ENCODE results near the gene AP1AR.
"Not testable (repeated sequence)": the region's sequence is repeated elsewhere in the genome, so short reads cannot be mapped to it uniquely, and the experiment has no call there.

AP1AR gene

DNA sequence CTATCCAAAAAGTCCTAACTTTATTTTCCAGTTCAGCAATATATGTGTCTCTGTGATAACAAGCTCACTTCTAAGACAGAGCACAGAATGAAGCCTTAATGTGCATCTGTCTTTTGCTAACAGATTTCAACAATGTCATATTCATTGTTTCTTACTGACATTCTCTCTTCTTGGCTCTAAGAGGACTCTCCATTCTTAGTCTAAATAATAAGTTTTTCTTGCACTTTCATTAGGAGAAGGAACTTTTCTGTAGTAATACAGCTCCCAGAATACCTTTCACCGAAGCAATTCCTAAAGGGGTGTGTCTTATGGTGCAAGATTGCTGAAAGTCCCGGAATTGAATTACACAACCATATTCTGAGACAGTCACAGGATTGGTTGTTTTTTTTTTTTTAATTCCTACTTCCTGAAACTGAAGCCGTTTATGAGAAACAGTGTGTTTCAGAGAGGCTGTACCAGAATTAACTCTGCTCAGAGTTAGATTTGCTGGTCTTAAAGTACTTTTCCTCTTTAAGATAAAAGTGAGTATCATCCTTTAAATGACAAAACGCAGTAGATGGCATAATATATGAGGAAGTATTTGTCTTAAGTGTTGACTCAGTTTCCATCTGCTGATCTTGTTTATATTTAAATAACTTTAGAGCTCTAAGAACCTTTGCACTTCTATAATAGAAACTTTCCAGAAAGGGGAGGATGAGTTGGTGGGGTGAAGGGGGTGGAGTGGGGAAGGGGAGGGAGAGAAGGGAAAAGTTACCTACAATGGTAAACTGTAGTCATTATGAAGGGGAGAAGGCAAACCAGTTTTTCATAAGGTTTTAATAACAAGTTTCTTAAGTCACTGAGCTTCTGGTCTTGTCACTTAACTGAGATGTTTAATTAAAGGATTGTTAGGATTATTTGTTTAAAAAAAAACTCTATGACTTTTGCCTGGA, 65.6 kb downstream of the AP1AR start, which contains the start of gene ALPK1:
TSS of gene ALPK1 (plus strand) at position 421 of the 932 bp plus-strand sequence.
- peak within 1 kb of the TSS; percentile 84 for H3K27ac ChIP-seq (ENCODE audit: low read length)
- no peaks in the 10 kb centered on the region for H3K9me3 ChIP-seq (ENCODE audit: control insufficient read depth in 1 of 2, low read length in 2 of 2)
- H3K4me3 ChIP-seq (ENCODE audit: low read depth in 1 of 2, low read length in 2 of 2): peak within 1 kb of the TSS; percentile 58 to 66

GRCh38 chr4:112299721-112300120, 68.1 kb downstream of the AP1AR start:
- Histone ChIP-seq H3K4me3 (ENCODE audit: low read depth in 1 of 2, low read length in 2 of 2) (no peak overlapping the region), H3K9me3 (ENCODE audit: control insufficient read depth in 1 of 2, low read length in 2 of 2) (no peaks in the 10 kb centered on the region), H3K27ac (ENCODE audit: low read length) (no peak overlapping the region), H3K27me3 (ENCODE audit: low read depth, low read length) (no peaks in the 10 kb centered on the region), H3K36me3 (ENCODE audit: control insufficient read depth in 1 of 2, insufficient read depth in 2 of 2, low read length in 2 of 2) (peaks cover 0 to 8% of the 10 kb centered on the region in 2 donors), H3K4me1 (ENCODE audit: control insufficient read depth in 1 of 2, insufficient read depth in 2 of 2, low read length in 2 of 2) (peaks cover 0 to 4% of the 10 kb centered on the region in 2 donors)

More for the DNA sequence above, 65.6 kb downstream of the AP1AR start, which contains the start of gene ALPK1:
- Histone ChIP-seq H3K4me1 (ENCODE audit: control insufficient read depth in 1 of 2, insufficient read depth in 2 of 2, low read length in 2 of 2) (peaks cover 0 to 4% of the 10 kb centered on the region in 2 donors), H3K36me3 (ENCODE audit: control insufficient read depth in 1 of 2, insufficient read depth in 2 of 2, low read length in 2 of 2) (peaks cover 0 to under 1% of the 10 kb centered on the region in 2 donors), H3K27me3 (ENCODE audit: low read depth, low read length) (no peaks in the 10 kb centered on the region)

GRCh38 chr4:112302320-112303274, 71.0 kb downstream of the AP1AR start:
- Histone ChIP-seq H3K27me3 (ENCODE audit: low read depth, low read length) (no peaks in the 10 kb centered on the region), H3K9me3 (ENCODE audit: control insufficient read depth in 1 of 2, low read length in 2 of 2) (no peaks in the 10 kb centered on the region), H3K4me3 (ENCODE audit: low read depth in 1 of 2, low read length in 2 of 2) (no peak overlapping the region), H3K27ac (ENCODE audit: low read length) (no peak overlapping the region), H3K36me3 (ENCODE audit: control insufficient read depth in 1 of 2, insufficient read depth in 2 of 2, low read length in 2 of 2) (peaks cover 0 to 8% of the 10 kb centered on the region in 2 donors), H3K4me1 (ENCODE audit: control insufficient read depth in 1 of 2, insufficient read depth in 2 of 2, low read length in 2 of 2) (peaks cover 0 to 4% of the 10 kb centered on the region in 2 donors)

GRCh38 chr4:112305477-112305876, 73.9 kb downstream of the AP1AR start:
- H3K27me3 ChIP-seq (ENCODE audit: low read depth, low read length); H3K27ac ChIP-seq (ENCODE audit: low read length): not testable (repeated sequence)

DNA sequence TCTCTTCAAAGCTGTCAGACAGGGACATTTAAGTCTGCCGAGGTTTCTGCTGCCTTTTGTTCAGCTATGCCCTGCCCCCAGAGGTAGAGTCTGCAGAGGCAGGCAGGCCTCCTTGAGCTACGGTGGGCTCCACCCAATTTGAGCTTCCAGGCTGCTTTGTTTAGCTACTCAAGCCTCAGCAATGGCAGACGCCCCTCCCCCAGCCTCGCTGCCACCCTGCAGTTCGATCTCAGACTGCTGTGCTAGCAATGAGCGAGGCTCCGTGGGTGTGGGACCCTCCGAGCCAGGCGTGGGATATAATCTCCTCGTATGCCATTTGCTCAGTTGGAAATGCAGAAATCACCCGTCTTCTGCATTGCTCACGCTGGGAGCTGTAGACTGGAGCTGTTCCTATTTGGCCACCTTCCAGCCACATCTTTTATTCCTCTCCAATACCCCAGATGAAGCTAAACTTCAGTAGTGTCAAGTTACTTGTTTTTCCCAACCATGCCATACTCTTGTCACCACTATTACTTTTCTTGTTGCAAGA, 77.7 kb downstream of the AP1AR start:
- H3K27ac ChIP-seq (ENCODE audit: low read length); H3K27me3 ChIP-seq (ENCODE audit: low read depth, low read length); H3K9me3 ChIP-seq (ENCODE audit: control insufficient read depth in 1 of 2, low read length in 2 of 2); H3K36me3 ChIP-seq (ENCODE audit: control insufficient read depth in 1 of 2, insufficient read depth in 2 of 2, low read length in 2 of 2); H3K4me1 ChIP-seq (ENCODE audit: control insufficient read depth in 1 of 2, insufficient read depth in 2 of 2, low read length in 2 of 2): not testable (repeated sequence)
- peak overlapping the region in 1 of 2 donors; percentile 14 for H3K4me3 ChIP-seq (ENCODE audit: low read depth in 1 of 2, low read length in 2 of 2)

More at GRCh38 chr4:112305477-112305876, 73.9 kb downstream of the AP1AR start:
- H3K4me3 ChIP-seq (ENCODE audit: low read depth in 1 of 2, low read length in 2 of 2); H3K9me3 ChIP-seq (ENCODE audit: control insufficient read depth in 1 of 2, low read length in 2 of 2); H3K36me3 ChIP-seq (ENCODE audit: control insufficient read depth in 1 of 2, insufficient read depth in 2 of 2, low read length in 2 of 2); H3K4me1 ChIP-seq (ENCODE audit: control insufficient read depth in 1 of 2, insufficient read depth in 2 of 2, low read length in 2 of 2): not testable (repeated sequence)

DNA sequence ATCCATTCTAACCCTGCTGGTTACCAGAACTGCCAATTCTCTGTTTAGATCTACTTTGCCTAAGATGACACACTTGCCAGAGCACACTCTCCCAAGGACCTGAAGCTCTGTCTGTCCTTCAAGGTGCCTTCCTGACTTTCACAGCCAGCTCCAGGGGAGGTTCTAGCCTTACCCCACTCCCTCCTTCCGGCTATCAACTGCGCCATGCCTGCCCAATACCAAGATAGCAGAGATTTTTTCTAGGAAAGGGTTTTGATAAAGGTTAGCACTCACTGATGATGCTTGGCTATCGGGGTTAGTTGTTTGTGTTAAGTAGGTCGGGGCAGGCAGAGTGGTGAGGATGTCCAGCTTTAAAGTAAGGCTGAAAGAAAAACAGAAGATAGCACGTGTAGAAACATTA, 79.9 kb downstream of the AP1AR start:
- Histone ChIP-seq H3K4me1 (ENCODE audit: control insufficient read depth in 1 of 2, insufficient read depth in 2 of 2, low read length in 2 of 2) (peaks cover 0 to 4% of the 10 kb centered on the region in 2 donors), H3K27ac (ENCODE audit: low read length) (no peak overlapping the region), H3K4me3 (ENCODE audit: low read depth in 1 of 2, low read length in 2 of 2) (no peak overlapping the region), H3K36me3 (ENCODE audit: control insufficient read depth in 1 of 2, insufficient read depth in 2 of 2, low read length in 2 of 2) (no peaks in the 10 kb centered on the region), H3K27me3 (ENCODE audit: low read depth, low read length) (no peaks in the 10 kb centered on the region), H3K9me3 (ENCODE audit: control insufficient read depth in 1 of 2, low read length in 2 of 2) (no peaks in the 10 kb centered on the region)

- H3K36me3 ChIP-seq (ENCODE audit: control insufficient read depth in 1 of 2, insufficient read depth in 2 of 2, low read length in 2 of 2): no peaks in the 10 kb centered on the region
- H3K9me3 ChIP-seq (ENCODE audit: control insufficient read depth in 1 of 2, low read length in 2 of 2): no peaks in the 10 kb centered on the region
- H3K4me1 ChIP-seq (ENCODE audit: control insufficient read depth in 1 of 2, insufficient read depth in 2 of 2, low read length in 2 of 2): peaks cover 0 to 4% of the 10 kb centered on the region in 2 donors
- no peak overlapping the region for H3K27ac ChIP-seq (ENCODE audit: low read length)
- H3K4me3 ChIP-seq (ENCODE audit: low read depth in 1 of 2, low read length in 2 of 2): no peak overlapping the region
- H3K27me3 ChIP-seq (ENCODE audit: low read depth, low read length): no peaks in the 10 kb centered on the region
Measured at GRCh38 chr4:112312610-112313239, 81.1 kb downstream of the AP1AR start.

- Histone ChIP-seq H3K4me1 (ENCODE audit: control insufficient read depth in 1 of 2, insufficient read depth in 2 of 2, low read length in 2 of 2) (no peaks in the 10 kb centered on the region), H3K4me3 (ENCODE audit: low read depth in 1 of 2, low read length in 2 of 2) (no peak overlapping the region), H3K36me3 (ENCODE audit: control insufficient read depth in 1 of 2, insufficient read depth in 2 of 2, low read length in 2 of 2) (no peaks in the 10 kb centered on the region), H3K27me3 (ENCODE audit: low read depth, low read length) (no peaks in the 10 kb centered on the region), H3K27ac (ENCODE audit: low read length) (no peak overlapping the region), H3K9me3 (ENCODE audit: control insufficient read depth in 1 of 2, low read length in 2 of 2) (no peaks in the 10 kb centered on the region)
Measured at GRCh38 chr4:112315446-112315845, 83.9 kb downstream of the AP1AR start.

DNA sequence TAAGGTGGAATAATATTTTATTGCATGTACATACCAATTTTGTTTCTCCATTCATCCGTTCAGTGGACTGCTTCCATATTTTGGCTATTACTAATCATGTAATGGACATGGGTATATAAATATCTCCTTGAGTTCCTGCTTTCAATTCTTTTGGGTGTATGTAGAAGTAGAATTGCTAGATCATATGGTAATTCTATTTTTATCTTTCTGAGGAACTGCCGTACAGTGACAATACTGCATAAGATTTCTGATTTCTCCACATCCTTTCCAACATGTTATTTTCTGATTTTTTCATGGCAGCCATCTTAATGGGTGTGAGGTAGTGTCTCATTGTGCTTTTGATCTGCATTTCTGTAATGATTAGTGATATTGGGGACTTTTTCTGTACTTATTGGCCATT, 84.8 kb downstream of the AP1AR start:
- no peak overlapping the region for H3K4me3 ChIP-seq (ENCODE audit: low read depth in 1 of 2, low read length in 2 of 2)
- H3K27me3 ChIP-seq (ENCODE audit: low read depth, low read length): no peaks in the 10 kb centered on the region
- H3K9me3 ChIP-seq (ENCODE audit: control insufficient read depth in 1 of 2, low read length in 2 of 2): no peaks in the 10 kb centered on the region
- H3K36me3 ChIP-seq (ENCODE audit: control insufficient read depth in 1 of 2, insufficient read depth in 2 of 2, low read length in 2 of 2): no peaks in the 10 kb centered on the region
- H3K4me1 ChIP-seq (ENCODE audit: control insufficient read depth in 1 of 2, insufficient read depth in 2 of 2, low read length in 2 of 2): no peaks in the 10 kb centered on the region
- peak overlapping the region; percentile 0 for H3K27ac ChIP-seq (ENCODE audit: low read length)

- Histone ChIP-seq H3K27me3 (ENCODE audit: low read depth, low read length) (no peaks in the 10 kb centered on the region), H3K9me3 (ENCODE audit: control insufficient read depth in 1 of 2, low read length in 2 of 2) (no peaks in the 10 kb centered on the region), H3K27ac (ENCODE audit: low read length) (no peak overlapping the region), H3K36me3 (ENCODE audit: control insufficient read depth in 1 of 2, insufficient read depth in 2 of 2, low read length in 2 of 2) (no peaks in the 10 kb centered on the region), H3K4me1 (ENCODE audit: control insufficient read depth in 1 of 2, insufficient read depth in 2 of 2, low read length in 2 of 2) (no peaks in the 10 kb centered on the region), H3K4me3 (ENCODE audit: low read depth in 1 of 2, low read length in 2 of 2) (no peak overlapping the region)
Measured at GRCh38 chr4:112318239-112319142, 86.9 kb downstream of the AP1AR start.

Measured in muscle layer of duodenum (tissue), 2 donors.